Mesendoderm (in vitro differentiated cells): Measurements from ENCODE around the gene SUN1. TPM values are rescaled to one million over a fixed set of nuclear protein-coding genes. Genes with fewer than 3 reads are reported as not detected.

Experiments
- DNase-seq: peaks from one replicate; pipeline ENCODE4 v3.0.0; 2013
- H2AK5ac ChIP-seq: 2 replicates; pipeline ENCODE4 v1.6.1; 2013; ENCODE audit warnings: low read length, inconsistent platforms
- H2BK120ac ChIP-seq: 2 replicates; pipeline ENCODE4 v1.6.1; 2013; ENCODE audit warnings: low read depth, mild to moderate bottlenecking, low read length, moderate library complexity, mixed read lengths
- H2BK15ac ChIP-seq: replicated peaks from 2 replicates; pipeline ENCODE4 v1.6.1; 2013; ENCODE audit warnings: low read depth, mild to moderate bottlenecking, moderate library complexity
- H2BK5ac ChIP-seq: 2 replicates; pipeline ENCODE4 v1.6.1; 2013; ENCODE audit warnings: low read length, inconsistent platforms
- H3K18ac ChIP-seq: 2 replicates; pipeline ENCODE4 v1.6.1; 2013; ENCODE audit warnings: mild to moderate bottlenecking, low read length, mixed read lengths
- H3K23ac ChIP-seq: one replicate; pipeline ENCODE4 v1.6.1; 2013; ENCODE audit warnings: low read length
- H3K27ac ChIP-seq: 2 replicates; pipeline ENCODE4 v1.5.1; 2013; ENCODE audit warnings: low read depth, mild to moderate bottlenecking, inconsistent platforms, low read length, moderate library complexity
- H3K27me3 ChIP-seq: 2 replicates; pipeline ENCODE4 v1.6.1; 2013; ENCODE audit warnings: low read length, control low read depth, mild to moderate bottlenecking, inconsistent platforms; ENCODE audit not compliant: insufficient read depth, poor library complexity
- H3K36me3 ChIP-seq: 2 replicates; pipeline ENCODE4 v1.6.1; 2013; ENCODE audit warnings: low read length, inconsistent platforms; ENCODE audit not compliant: control insufficient read depth, insufficient read depth
- H3K4ac ChIP-seq: one replicate; pipeline ENCODE4 v1.6.1; 2013; ENCODE audit warnings: low read depth, mild to moderate bottlenecking, low read length, moderate library complexity
- H3K4me1 ChIP-seq: 2 replicates; pipeline ENCODE4 v1.6.1; 2013; ENCODE audit warnings: low read depth, low read length, inconsistent platforms; ENCODE audit not compliant: control insufficient read depth
- H3K4me2 ChIP-seq: 2 replicates; pipeline ENCODE4 v1.6.1; 2013; ENCODE audit warnings: low read length
- H3K4me3 ChIP-seq: 2 replicates; pipeline ENCODE4 v1.5.1; 2013; ENCODE audit warnings: mild to moderate bottlenecking, low read length
- H3K56ac ChIP-seq: one replicate; pipeline ENCODE4 v1.6.1; 2013; ENCODE audit warnings: low read length
- H3K79me1 ChIP-seq: 2 replicates; pipeline ENCODE4 v1.6.1; 2013; ENCODE audit warnings: low read length, inconsistent platforms
- H3K79me2 ChIP-seq: 2 replicates; pipeline ENCODE4 v1.6.1; 2013; ENCODE audit warnings: mild to moderate bottlenecking, low read length; ENCODE audit not compliant: control insufficient read depth, insufficient read depth
- H3K9ac ChIP-seq: 2 replicates; pipeline ENCODE4 v1.6.1; 2013; ENCODE audit warnings: low read length, inconsistent platforms
- H4K5ac ChIP-seq: one replicate; pipeline ENCODE4 v1.6.1; 2013; ENCODE audit warnings: low read length
- H4K8ac ChIP-seq: one replicate; pipeline ENCODE4 v1.6.1; 2013; ENCODE audit warnings: low read depth, mild to moderate bottlenecking, control low read depth, low read length, moderate library complexity
- WGBS: extraction: QIAGEN DNeasy Blood & Tissue Kit; methylation state at CpG from one replicate; pipeline ENCODE4 v1.1.7; 2013; ENCODE audit warnings: low lambda C conversion rate, missing lambda C conversion rate; ENCODE audit not compliant: insufficient coverage; ENCODE audit errors: extremely low coverage; 5-methylcytosine and 5-hydroxymethylcytosine counted together
- polyA plus RNA-seq, 2 experiments: library from polyadenylated mRNA; stranded (reverse); fragments of 200-250 nt; gene quantifications; one replicate each; pipeline ENCODE4 v1.2.3, GENCODE V29; 2013

Gene SUN1
- 47.7 TPM for polyA plus RNA-seq (2013, experiment 1 of 2)
- polyA plus RNA-seq (2013, experiment 2 of 2) = 47.9 TPM

- H3K79me1 ChIP-seq = peaks cover 26% of the 10 kb centered on the region
These were observed at the start of gene SUN1 for GRCh38 chr7:832167-832967. TSS of gene SUN1 (plus strand) at chr7:832476. CDS start at chr7:832525, 49 bp downstream.

GRCh38 chr7:782718-783449 lies 49.4 kb upstream of the SUN1 start:
- Histone ChIP-seq H3K4ac (no peak overlapping the region), H3K4me2 (no peak overlapping the region), H3K79me1 (no peaks in the 10 kb centered on the region), H2BK5ac (no peak overlapping the region), H3K36me3 (peaks cover 5% of the 10 kb centered on the region), H3K4me1 (no peaks in the 10 kb centered on the region), H3K27ac (no peak overlapping the region), H3K23ac (no peak overlapping the region), H2BK15ac (no peak overlapping the region), H3K56ac (no peak overlapping the region), H3K27me3 (no peaks in the 10 kb centered on the region), H4K8ac (no peak overlapping the region), H3K9ac (no peak overlapping the region), H3K79me2 (no peaks in the 10 kb centered on the region), H3K4me3 (no peak overlapping the region), H2AK5ac (no peak overlapping the region), H3K18ac (no peak overlapping the region), H2BK120ac (no peak overlapping the region), H4K5ac (no peak overlapping the region)
- no peak for DNase-seq
- WGBS = no CpG with 5 or more reads among the region's 56 CpGs

More at GRCh38 chr7:832167-832967, at the start of gene SUN1:
- no CpG with 5 or more reads among the region's 24 CpGs for WGBS
- Histone ChIP-seq H3K27ac (no peak within 1 kb of the TSS), H3K9ac (no peak within 1 kb of the TSS), H3K4me1 (no peaks in the 10 kb centered on the region), H3K4ac (no peak within 1 kb of the TSS), H3K36me3 (peaks cover 5% of the 10 kb centered on the region), H3K4me3 (no peak within 1 kb of the TSS), H3K79me2 (peaks cover 64% of the 10 kb centered on the region), H2AK5ac (no peak within 1 kb of the TSS), H4K8ac (no peak within 1 kb of the TSS), H3K27me3 (no peaks in the 10 kb centered on the region), H2BK120ac (no peak within 1 kb of the TSS), H3K56ac (no peak within 1 kb of the TSS), H4K5ac (no peak within 1 kb of the TSS), H2BK5ac (no peak within 1 kb of the TSS), H3K4me2 (no peak within 1 kb of the TSS), H3K18ac (no peak within 1 kb of the TSS), H3K23ac (no peak within 1 kb of the TSS), H2BK15ac (no peak within 1 kb of the TSS)
- DNase-seq = peak; percentile 86

GRCh38 chr7:783556-784490 lies 48.5 kb upstream of the SUN1 start:
- Histone ChIP-seq H3K27me3 (no peaks in the 10 kb centered on the region), H3K27ac (no peak overlapping the region), H3K4ac (no peak overlapping the region), H3K18ac (no peak overlapping the region), H2BK15ac (no peak overlapping the region), H2BK120ac (no peak overlapping the region), H3K79me1 (no peaks in the 10 kb centered on the region), H3K9ac (no peak overlapping the region), H3K36me3 (peaks cover 3% of the 10 kb centered on the region), H2AK5ac (no peak overlapping the region), H4K8ac (no peak overlapping the region), H3K4me3 (no peak overlapping the region), H2BK5ac (no peak overlapping the region), H3K4me1 (no peaks in the 10 kb centered on the region), H3K56ac (no peak overlapping the region), H3K4me2 (no peak overlapping the region), H3K79me2 (no peaks in the 10 kb centered on the region), H4K5ac (no peak overlapping the region), H3K23ac (no peak overlapping the region)
- DNase-seq = no peak
- WGBS = no CpG with 5 or more reads among the region's 36 CpGs

GRCh38 chr7:784971-785370 lies 47.3 kb upstream of the SUN1 start:
- Histone ChIP-seq H3K4me2 (no peak overlapping the region), H3K4ac (no peak overlapping the region), H3K79me1 (no peaks in the 10 kb centered on the region), H3K18ac (no peak overlapping the region), H2BK5ac (no peak overlapping the region), H3K27me3 (no peaks in the 10 kb centered on the region), H3K36me3 (peaks cover 3% of the 10 kb centered on the region), H3K9ac (no peak overlapping the region), H3K27ac (no peak overlapping the region), H2AK5ac (no peak overlapping the region), H4K8ac (no peak overlapping the region), H3K23ac (no peak overlapping the region), H2BK15ac (no peak overlapping the region), H4K5ac (no peak overlapping the region), H3K79me2 (no peaks in the 10 kb centered on the region), H3K4me3 (no peak overlapping the region), H3K4me1 (no peaks in the 10 kb centered on the region), H3K56ac (no peak overlapping the region), H2BK120ac (no peak overlapping the region)
- no peak for DNase-seq
- no CpG with 5 or more reads among the region's 21 CpGs for WGBS

- Histone ChIP-seq H3K4ac (no peak overlapping the region), H4K5ac (no peak overlapping the region), H3K9ac (no peak overlapping the region), H3K23ac (no peak overlapping the region), H3K27me3 (no peaks in the 10 kb centered on the region), H3K79me1 (no peaks in the 10 kb centered on the region), H4K8ac (no peak overlapping the region), H2BK120ac (no peak overlapping the region), H3K18ac (no peak overlapping the region), H2BK15ac (no peak overlapping the region), H3K36me3 (peaks cover 3% of the 10 kb centered on the region), H2BK5ac (no peak overlapping the region), H3K56ac (no peak overlapping the region), H3K4me2 (no peak overlapping the region), H3K79me2 (no peaks in the 10 kb centered on the region), H3K4me1 (no peaks in the 10 kb centered on the region), H3K27ac (no peak overlapping the region), H3K4me3 (no peak overlapping the region), H2AK5ac (no peak overlapping the region)
- no peak for DNase-seq
- WGBS = no CpG with 5 or more reads among the region's 10 CpGs
These were observed 46.9 kb upstream of the SUN1 start for GRCh38 chr7:785416-785815.
